GM23338 (cell line): ENCODE results near the gene C5AR1.

Experiments used
- CREB1 ChIP-seq: fragments of 250-450 bp; sonication (Bioruptor Pico); IDR thresholded peaks from 2 replicates; pipeline ENCODE4 v1.5.0; 2020; ENCODE audit warnings: low read depth, mild to moderate bottlenecking, moderate library complexity
- EZH2 ChIP-seq: fragments of 200-600 bp; sonication (generic); IDR thresholded peaks from one replicate; pipeline ENCODE4 v1.8.0; 2017; ENCODE audit warnings: antibody characterized with exemption, mild to moderate bottlenecking, low read depth; ENCODE audit not compliant: unreplicated experiment
- EZH2phosphoT487 ChIP-seq: fragments of 200-600 bp; sonication (generic); IDR thresholded peaks from one replicate; pipeline ENCODE4 v1.8.1; 2018; ENCODE audit warnings: antibody characterized with exemption; ENCODE audit not compliant: unreplicated experiment
- JUNB ChIP-seq: IDR thresholded peaks from one replicate; pipeline ENCODE4 v1.6.1; 2016; ENCODE audit warnings: antibody characterized with exemption; ENCODE audit not compliant: unreplicated experiment
- NANOG ChIP-seq: IDR thresholded peaks from 2 replicates; pipeline ENCODE4 v1.6.1; 2016; ENCODE audit warnings: antibody characterized with exemption, borderline replicate concordance
- POLR2AphosphoS5 ChIP-seq: IDR thresholded peaks from 2 replicates; pipeline ENCODE4 v1.6.1; 2016; ENCODE audit warnings: antibody characterized with exemption, low read depth
- REST ChIP-seq: IDR thresholded peaks from one replicate; pipeline ENCODE4 v1.6.1; 2018; ENCODE audit warnings: antibody characterized with exemption; ENCODE audit not compliant: unreplicated experiment
- STAT1 ChIP-seq: IDR thresholded peaks from one replicate; pipeline ENCODE4 v1.6.1; 2016; ENCODE audit warnings: antibody characterized with exemption; ENCODE audit not compliant: unreplicated experiment
- ZNF114 ChIP-seq: fragments of 250-450 bp; sonication (Bioruptor Pico); IDR thresholded peaks from 2 replicates; pipeline ENCODE4 v1.5.0; 2020; ENCODE audit warnings: mild to moderate bottlenecking, moderate library complexity
- ZNF331 ChIP-seq: fragments of 250-450 bp; sonication (Bioruptor Pico); IDR thresholded peaks from 2 replicates; pipeline ENCODE4 v1.5.0; 2020; ENCODE audit warnings: low read depth, mild to moderate bottlenecking, moderate library complexity
- ZNF462 ChIP-seq: fragments of 250-450 bp; sonication (Bioruptor Pico); IDR thresholded peaks from 2 replicates; pipeline ENCODE4 v1.5.0; 2020; ENCODE audit warnings: mild to moderate bottlenecking, moderate library complexity
- TF ChIP-seq, protein P1 (sequence below), 2 experiments: fragments of 200-600 bp in 1 of 2; sonication (generic) in 1 of 2; conservative IDR thresholded peaks; 2 replicates each; pipeline versions ENCODE4 v1.5.1 to v1.6.1; 2016 to 2017; ENCODE audit warnings: antibody characterized with exemption in 2 of 2, low read depth in 2 of 2, mild to moderate bottlenecking in 2 of 2, moderate library complexity in 1 of 2
- TF ChIP-seq, protein P2 (sequence below): IDR thresholded peaks from 2 replicates; pipeline ENCODE4 v1.6.1; 2016; ENCODE audit warnings: antibody characterized with exemption

DNA sequence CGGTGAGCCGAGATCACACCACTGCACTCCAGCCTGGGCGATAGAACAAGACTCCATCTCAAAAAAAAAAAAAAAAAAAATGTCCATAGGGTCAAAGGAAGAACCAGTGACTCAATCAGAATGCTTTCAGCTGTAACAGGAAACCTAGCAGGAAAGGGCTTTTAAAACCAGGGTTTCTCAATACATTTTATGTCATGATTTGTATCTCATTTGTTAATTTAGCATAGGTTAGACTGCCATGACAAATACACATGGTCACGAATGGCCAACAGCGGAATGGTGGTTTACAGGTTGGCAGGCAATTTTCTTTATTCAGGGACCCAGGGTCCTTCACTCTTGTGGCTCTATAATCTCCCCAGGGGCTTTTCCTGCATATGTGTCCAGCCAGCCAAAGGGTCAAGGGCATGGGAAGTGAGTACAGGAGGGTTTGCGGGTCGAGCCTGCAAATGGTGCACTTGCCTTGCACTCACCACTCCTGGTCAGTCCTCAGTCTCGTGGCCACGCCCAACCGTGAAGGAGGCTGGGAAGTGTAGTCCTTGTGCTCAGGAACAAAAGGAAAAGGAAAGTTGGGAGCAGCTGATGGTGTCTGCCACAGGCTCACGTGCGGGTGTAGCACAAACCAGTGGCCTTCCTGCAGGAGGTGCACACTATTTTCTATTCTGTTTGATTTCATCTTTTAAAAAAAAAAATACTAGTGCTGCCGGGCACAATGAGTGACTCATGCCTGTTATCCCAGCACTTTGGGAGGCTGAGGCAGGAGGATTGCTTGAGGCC is 54.3 kb downstream of the C5AR1 start:
- TF ChIP-seq POLR2AphosphoS5: no peak
- TF ChIP-seq, protein P1, sequence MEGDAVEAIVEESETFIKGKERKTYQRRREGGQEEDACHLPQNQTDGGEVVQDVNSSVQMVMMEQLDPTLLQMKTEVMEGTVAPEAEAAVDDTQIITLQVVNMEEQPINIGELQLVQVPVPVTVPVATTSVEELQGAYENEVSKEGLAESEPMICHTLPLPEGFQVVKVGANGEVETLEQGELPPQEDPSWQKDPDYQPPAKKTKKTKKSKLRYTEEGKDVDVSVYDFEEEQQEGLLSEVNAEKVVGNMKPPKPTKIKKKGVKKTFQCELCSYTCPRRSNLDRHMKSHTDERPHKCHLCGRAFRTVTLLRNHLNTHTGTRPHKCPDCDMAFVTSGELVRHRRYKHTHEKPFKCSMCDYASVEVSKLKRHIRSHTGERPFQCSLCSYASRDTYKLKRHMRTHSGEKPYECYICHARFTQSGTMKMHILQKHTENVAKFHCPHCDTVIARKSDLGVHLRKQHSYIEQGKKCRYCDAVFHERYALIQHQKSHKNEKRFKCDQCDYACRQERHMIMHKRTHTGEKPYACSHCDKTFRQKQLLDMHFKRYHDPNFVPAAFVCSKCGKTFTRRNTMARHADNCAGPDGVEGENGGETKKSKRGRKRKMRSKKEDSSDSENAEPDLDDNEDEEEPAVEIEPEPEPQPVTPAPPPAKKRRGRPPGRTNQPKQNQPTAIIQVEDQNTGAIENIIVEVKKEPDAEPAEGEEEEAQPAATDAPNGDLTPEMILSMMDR (conservative IDR thresholded peaks at IDR 0.05; ENCODE audit: low read depth in 2 of 2): no peak
- TF ChIP-seq EZH2phosphoT487: no peak
- TF ChIP-seq STAT1: no peak
- no peak for TF ChIP-seq EZH2
- TF ChIP-seq, protein P2, sequence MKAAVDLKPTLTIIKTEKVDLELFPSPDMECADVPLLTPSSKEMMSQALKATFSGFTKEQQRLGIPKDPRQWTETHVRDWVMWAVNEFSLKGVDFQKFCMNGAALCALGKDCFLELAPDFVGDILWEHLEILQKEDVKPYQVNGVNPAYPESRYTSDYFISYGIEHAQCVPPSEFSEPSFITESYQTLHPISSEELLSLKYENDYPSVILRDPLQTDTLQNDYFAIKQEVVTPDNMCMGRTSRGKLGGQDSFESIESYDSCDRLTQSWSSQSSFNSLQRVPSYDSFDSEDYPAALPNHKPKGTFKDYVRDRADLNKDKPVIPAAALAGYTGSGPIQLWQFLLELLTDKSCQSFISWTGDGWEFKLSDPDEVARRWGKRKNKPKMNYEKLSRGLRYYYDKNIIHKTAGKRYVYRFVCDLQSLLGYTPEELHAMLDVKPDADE: no peak
- TF ChIP-seq REST: no peak
- no peak for TF ChIP-seq CREB1
- no peak for TF ChIP-seq NANOG
- TF ChIP-seq ZNF114: no peak
- TF ChIP-seq ZNF331 (CRISPR knock-in tag): no peak
- no peak for TF ChIP-seq JUNB
- no peak for TF ChIP-seq ZNF462 (CRISPR knock-in tag)
